Activated CD4-positive, alpha-beta T cell treated with anti-CD3 and anti-CD28 coated beads for 1 hour (primary cell): ENCODE measurements around the gene SLC38A3.
"Not testable (repeated sequence)": the region's sequence is repeated elsewhere in the genome, so short reads cannot be mapped to it uniquely, and the experiment has no call there.

ENCODE experiments used
- DNase-seq: peaks from one replicate; pipeline ENCODE4 v3.0.0-alpha.2; 2020

Gene SLC38A3

GRCh38 chr3:50256978-50257890, 52.2 kb downstream of the SLC38A3 start:
- no peak for DNase-seq

- DNase-seq = no peak
These were observed 53.1 kb downstream of the SLC38A3 start for GRCh38 chr3:50258029-50258680.

- DNase-seq = no peak
These were observed 53.9 kb downstream of the SLC38A3 start for GRCh38 chr3:50258979-50259378.

- no peak for DNase-seq
These were observed 54.5 kb downstream of the SLC38A3 start for GRCh38 chr3:50259432-50260026.

- DNase-seq = peak; percentile 70
These were observed 55.2 kb downstream of the SLC38A3 start for GRCh38 chr3:50260027-50260941.

GRCh38 chr3:50260942-50261441, 55.9 kb downstream of the SLC38A3 start:
- DNase-seq = no peak

- no peak for DNase-seq
These were observed 56.4 kb downstream of the SLC38A3 start for GRCh38 chr3:50261505-50261904.

- DNase-seq = not testable (repeated sequence)
These were observed 57.1 kb downstream of the SLC38A3 start for GRCh38 chr3:50262200-50262599.

GRCh38 chr3:50262778-50263177, 57.7 kb downstream of the SLC38A3 start:
- no peak for DNase-seq

- DNase-seq = no peak
These were observed 58.7 kb downstream of the SLC38A3 start for GRCh38 chr3:50263478-50264382.

- DNase-seq = no peak
These were observed 59.4 kb downstream of the SLC38A3 start for GRCh38 chr3:50264383-50264963.

GRCh38 chr3:50264964-50265485, 60.0 kb downstream of the SLC38A3 start:
- no peak for DNase-seq

GRCh38 chr3:50265571-50265970, 60.5 kb downstream of the SLC38A3 start:
- DNase-seq = no peak

- DNase-seq = no peak
These were observed 60.9 kb downstream of the SLC38A3 start for GRCh38 chr3:50266017-50266416.

- DNase-seq = no peak
These were observed 61.8 kb downstream of the SLC38A3 start for GRCh38 chr3:50266836-50267235.

- DNase-seq = no peak
These were observed 62.3 kb downstream of the SLC38A3 start for GRCh38 chr3:50267280-50267913.

GRCh38 chr3:50268276-50268675, 63.2 kb downstream of the SLC38A3 start:
- DNase-seq = no peak

GRCh38 chr3:50268703-50269451, 63.8 kb downstream of the SLC38A3 start, which contains the start of gene SEMA3B:
TSS of gene SEMA3B (plus strand) at chr3:50269147. CDS start at chr3:50269241, 94 bp downstream.
- DNase-seq = no peak

GRCh38 chr3:50269460-50269859, 64.4 kb downstream of the SLC38A3 start:
- DNase-seq = no peak
